Spinal cord (tissue), 10 donors: ENCODE measurements around the gene TMEM63A. TPM values are rescaled to one million over a fixed set of nuclear protein-coding genes. Genes with fewer than 3 reads are reported as not detected.

Experiments
- DNase-seq, 6 donors: peaks; one replicate each; pipeline versions ENCODE4 v3.0.0 to v3.0.0-alpha.2; 2013 to 2015; ENCODE audit warnings: low spot score in 6 of 6, low read depth in 4 of 6
- H3K27ac ChIP-seq: one replicate; pipeline ENCODE4 v1.5.1; 2013; ENCODE audit warnings: low read depth, low read length, control low read depth
- H3K27me3 ChIP-seq: one replicate; pipeline ENCODE4 v1.6.1; 2013; ENCODE audit warnings: low read length; ENCODE audit not compliant: control insufficient read depth, insufficient read depth
- H3K36me3 ChIP-seq: one replicate; pipeline ENCODE4 v1.6.1; 2013; ENCODE audit warnings: low read length; ENCODE audit not compliant: control insufficient read depth, insufficient read depth
- H3K4me1 ChIP-seq: one replicate; pipeline ENCODE4 v1.6.1; 2013; ENCODE audit warnings: low read length; ENCODE audit not compliant: control insufficient read depth, insufficient read depth
- H3K4me3 ChIP-seq: one replicate; pipeline ENCODE4 v1.5.1; 2013; ENCODE audit warnings: low read depth, low read length, control low read depth
- H3K9me3 ChIP-seq: one replicate; pipeline ENCODE4 v1.6.1; 2013; ENCODE audit warnings: low read length; ENCODE audit not compliant: control insufficient read depth, insufficient read depth
- WGBS: methylation state at CpG from one replicate; pipeline ENCODE4 v1.1.5; 2013; ENCODE audit warnings: missing lambda C conversion rate; ENCODE audit not compliant: insufficient coverage; 5-methylcytosine and 5-hydroxymethylcytosine counted together
- polyA plus RNA-seq, 2 donors: library from polyadenylated mRNA; unstranded; fragments of 120-200 nt; gene quantifications; one replicate each; pipeline ENCODE4 v1.2.1, GENCODE V29; 2013; ENCODE audit not compliant: insufficient read length in 2 of 2
- total RNA-seq, 2 donors: library from RNA; depleted of rRNA in 1 of 2; stranded (reverse); fragments of 120-200 nt in 1 of 2; fragments of >200 nt in 1 of 2; gene quantifications; one replicate each; pipeline versions ENCODE4 v1.2.3 to v1.2.4, GENCODE V29; 2013 to 2014
- donor health status: healthy.

Gene TMEM63A
- total and polyA plus RNA-seq, 4 donors: 40.3 to 97.8 (median 73.3) TPM

DNA sequence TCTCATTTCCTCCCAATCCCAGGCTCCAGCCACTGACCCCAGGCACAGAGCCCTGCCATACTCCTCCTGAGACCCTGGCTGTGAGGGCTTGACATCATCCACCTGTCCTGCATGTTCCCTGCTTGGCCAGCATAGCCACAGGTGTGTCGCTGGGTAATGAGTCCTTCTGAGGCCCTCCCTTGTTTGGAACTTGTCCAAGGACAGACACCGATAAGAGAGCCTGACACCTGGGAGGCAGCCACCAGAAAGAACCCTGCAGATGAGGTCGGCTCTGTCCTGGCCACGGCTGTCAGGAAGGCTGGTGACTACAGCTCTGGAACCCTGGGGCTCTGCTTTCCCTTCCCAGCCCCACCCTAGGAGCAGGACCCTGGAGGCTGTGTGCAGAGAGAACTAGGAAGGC lies 34.6 kb downstream of the TMEM63A start:
- Histone ChIP-seq H3K9me3 (no peaks in the 10 kb centered on the region), H3K4me1 (peaks cover 48% of the 10 kb centered on the region), H3K36me3 (peaks cover 62% of the 10 kb centered on the region), H3K27me3 (no peaks in the 10 kb centered on the region), H3K4me3 (no peak overlapping the region), H3K27ac (no peak overlapping the region)
- WGBS: 75% methylated on average over 2 of the region's 4 CpGs
- DNase-seq: no peak

DNA sequence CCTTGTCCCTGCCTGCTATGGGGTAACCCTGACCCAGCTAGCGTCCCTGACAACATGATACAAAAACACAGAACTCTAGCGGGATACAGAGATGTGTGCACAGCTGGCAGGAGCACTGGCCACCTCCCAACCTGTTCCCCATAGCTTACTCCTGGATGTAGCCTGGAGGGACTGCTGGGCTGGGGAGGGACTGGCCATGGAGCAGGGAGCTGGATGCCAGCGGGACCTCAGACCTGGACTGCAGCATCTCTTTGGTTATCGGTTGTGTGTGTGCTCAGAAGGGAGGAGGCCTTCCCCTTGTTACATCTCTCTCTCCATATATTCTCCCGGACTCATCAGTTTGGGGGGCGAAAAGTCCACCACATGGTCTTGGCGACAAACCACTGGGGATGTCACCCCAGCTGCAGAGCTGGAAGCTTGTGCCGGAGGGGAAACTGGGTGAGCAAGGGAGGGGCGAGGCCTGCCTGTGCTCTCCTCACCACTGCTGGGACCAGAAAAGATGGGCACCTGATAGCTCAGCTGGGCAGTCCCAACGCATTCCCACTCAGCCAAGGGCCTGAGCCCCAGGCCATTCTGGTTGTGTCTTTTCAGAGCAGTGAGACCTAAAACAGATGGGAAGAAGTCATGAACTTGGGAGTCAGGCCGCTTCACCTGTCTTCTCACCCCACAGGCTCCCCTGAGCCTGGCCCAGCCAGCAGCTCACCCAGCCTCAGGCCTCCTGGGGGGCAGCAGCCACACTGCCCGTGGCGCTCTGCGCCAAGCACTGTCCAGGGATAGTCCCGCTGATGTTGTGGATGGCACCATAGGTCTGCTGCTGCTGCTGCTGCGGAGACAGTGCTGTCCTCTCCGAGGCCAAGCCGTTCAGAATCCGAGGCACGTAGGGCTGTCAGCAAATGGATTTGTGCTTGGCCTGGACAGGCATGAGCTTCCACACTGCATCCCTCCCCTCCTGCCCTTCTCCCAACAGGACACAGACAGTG lies 35.6 kb downstream of the TMEM63A start:
- Histone ChIP-seq H3K36me3 (peaks cover 65% of the 10 kb centered on the region), H3K4me1 (peaks cover 48% of the 10 kb centered on the region), H3K4me3 (no peak overlapping the region), H3K27me3 (no peaks in the 10 kb centered on the region), H3K27ac (no peak overlapping the region), H3K9me3 (no peaks in the 10 kb centered on the region)
- DNase-seq: no peak
- 92% methylated on average over 16 of the region's 20 CpGs for WGBS

DNA sequence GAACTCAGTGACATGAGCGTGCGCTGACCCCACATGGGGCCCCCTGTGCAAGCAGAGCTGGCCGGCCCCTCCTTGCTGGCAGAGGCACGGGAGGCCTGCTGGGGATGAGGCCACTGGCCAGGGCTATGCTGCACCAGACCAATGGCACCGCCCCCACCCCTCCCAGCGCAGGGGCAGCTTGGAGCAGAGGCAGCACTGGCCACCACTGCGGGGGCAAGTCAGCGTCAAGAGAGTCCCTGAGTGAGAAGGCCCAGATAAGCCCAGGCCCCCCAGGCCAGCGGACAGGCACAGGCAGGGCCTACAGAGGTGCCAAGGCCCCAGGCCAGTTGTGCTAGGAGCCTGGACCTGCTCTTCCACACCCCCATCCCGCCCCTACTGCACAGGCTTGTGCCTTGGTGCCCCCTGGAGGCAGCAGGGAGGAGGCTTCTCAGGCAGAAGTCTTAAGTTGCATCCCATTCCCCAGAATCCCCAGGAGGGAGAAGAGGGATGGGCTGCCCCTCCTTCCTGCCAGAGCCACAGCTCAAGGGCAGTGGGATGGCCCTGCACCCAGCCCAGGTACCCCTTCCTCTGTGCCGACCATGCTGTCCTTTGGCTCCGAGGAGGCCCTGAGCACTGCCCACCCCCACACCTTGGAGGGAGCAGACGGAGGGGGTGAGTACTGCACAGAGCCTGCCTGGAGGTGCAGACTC lies 36.5 kb downstream of the TMEM63A start:
- no peak overlapping the region for H3K27ac ChIP-seq
- no peaks in the 10 kb centered on the region for H3K27me3 ChIP-seq
- peaks cover 42% of the 10 kb centered on the region for H3K4me1 ChIP-seq
- DNase-seq: peak in 3 of 6 donors; percentile 31 to 79 (median 60)
- peaks cover 65% of the 10 kb centered on the region for H3K36me3 ChIP-seq
- no peaks in the 10 kb centered on the region for H3K9me3 ChIP-seq
- 41% methylated on average over 11 of the region's 13 CpGs for WGBS
- no peak overlapping the region for H3K4me3 ChIP-seq

DNA sequence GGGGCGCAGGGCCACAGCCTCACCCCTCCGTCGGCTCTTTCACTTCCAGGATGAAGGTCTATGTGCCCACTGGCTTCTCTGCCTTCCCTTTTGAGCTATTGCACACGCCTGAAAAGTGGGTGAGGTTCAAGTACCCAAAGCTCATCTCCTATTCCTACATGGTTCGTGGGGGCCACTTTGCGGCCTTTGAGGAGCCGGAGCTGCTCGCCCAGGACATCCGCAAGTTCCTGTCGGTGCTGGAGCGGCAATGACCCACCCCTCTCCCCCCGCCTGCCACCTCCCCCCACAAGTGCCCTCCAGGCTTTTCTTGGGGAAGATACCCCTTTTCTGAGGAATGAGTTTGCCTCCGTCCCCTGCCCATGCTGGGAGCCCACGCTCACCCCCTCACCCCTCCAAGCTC lies 37.1 kb downstream of the TMEM63A start:
- H3K27ac ChIP-seq: no peak overlapping the region
- DNase-seq: no peak
- no peaks in the 10 kb centered on the region for H3K9me3 ChIP-seq
- H3K27me3 ChIP-seq: no peaks in the 10 kb centered on the region
- H3K4me3 ChIP-seq: no peak overlapping the region
- peaks cover 42% of the 10 kb centered on the region for H3K4me1 ChIP-seq
- 80% methylated on average over 10 of the region's 14 CpGs for WGBS
- peaks cover 67% of the 10 kb centered on the region for H3K36me3 ChIP-seq

- Histone ChIP-seq H3K9me3 (no peaks in the 10 kb centered on the region), H3K36me3 (peaks cover 70% of the 10 kb centered on the region), H3K4me1 (peaks cover 35% of the 10 kb centered on the region), H3K27me3 (no peaks in the 10 kb centered on the region), H3K27ac (no peak overlapping the region), H3K4me3 (no peak overlapping the region)
- 94% methylated on average over 17 of the region's 18 CpGs for WGBS
- no peak for DNase-seq
These were observed 37.7 kb downstream of the TMEM63A start for GRCh38 chr1:225844236-225845061.

- no peak overlapping the region for H3K27ac ChIP-seq
- H3K27me3 ChIP-seq: no peaks in the 10 kb centered on the region
- peaks cover 70% of the 10 kb centered on the region for H3K36me3 ChIP-seq
- DNase-seq: no peak
- H3K9me3 ChIP-seq: no peaks in the 10 kb centered on the region
- peaks cover 29% of the 10 kb centered on the region for H3K4me1 ChIP-seq
- H3K4me3 ChIP-seq: no peak overlapping the region
- whole genome bisulfite sequencing: 84% methylated on average over 4 of the region's 6 CpGs
These were observed 38.8 kb downstream of the TMEM63A start for GRCh38 chr1:225843426-225843795.

- H3K36me3 ChIP-seq: peaks cover 70% of the 10 kb centered on the region
These were observed 39.3 kb downstream of the TMEM63A start for GRCh38 chr1:225842788-225843425.

DNA sequence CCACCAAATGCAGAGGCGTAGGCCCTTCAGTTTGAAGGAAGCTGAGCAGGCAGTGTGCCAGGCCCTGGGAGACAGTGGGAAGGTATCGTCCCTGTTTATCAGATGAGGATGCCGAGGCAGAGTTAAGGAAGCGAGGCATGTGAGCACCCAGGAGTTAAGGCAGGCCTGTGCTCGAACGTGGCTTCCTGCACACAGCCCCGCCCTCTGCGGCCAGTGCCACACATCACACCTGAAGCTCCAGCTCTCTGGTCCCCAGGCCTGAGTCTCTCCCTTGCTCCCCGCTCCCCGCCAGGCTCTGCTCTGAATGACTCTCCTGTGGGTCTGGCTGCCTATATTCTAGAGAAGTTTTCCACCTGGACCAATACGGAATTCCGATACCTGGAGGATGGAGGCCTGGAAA lies 40.1 kb downstream of the TMEM63A start:
- H3K9me3 ChIP-seq: no peaks in the 10 kb centered on the region
- no peaks in the 10 kb centered on the region for H3K27me3 ChIP-seq
- H3K36me3 ChIP-seq: peaks cover 65% of the 10 kb centered on the region
- no peak for DNase-seq
- H3K4me1 ChIP-seq: peaks cover 17% of the 10 kb centered on the region
- H3K4me3 ChIP-seq: no peak overlapping the region
- H3K27ac ChIP-seq: no peak overlapping the region
- 86% methylated on average over 10 of the region's 12 CpGs for WGBS

More at GRCh38 chr1:225842788-225843425, 39.3 kb downstream of the TMEM63A start:
- H3K27me3 ChIP-seq: no peaks in the 10 kb centered on the region
- no peak overlapping the region for H3K27ac ChIP-seq
- no peak for DNase-seq
- H3K4me3 ChIP-seq: no peak overlapping the region
- 95% methylated on average over 6 of the region's 6 CpGs for WGBS
- peaks cover 25% of the 10 kb centered on the region for H3K4me1 ChIP-seq
- no peaks in the 10 kb centered on the region for H3K9me3 ChIP-seq

DNA sequence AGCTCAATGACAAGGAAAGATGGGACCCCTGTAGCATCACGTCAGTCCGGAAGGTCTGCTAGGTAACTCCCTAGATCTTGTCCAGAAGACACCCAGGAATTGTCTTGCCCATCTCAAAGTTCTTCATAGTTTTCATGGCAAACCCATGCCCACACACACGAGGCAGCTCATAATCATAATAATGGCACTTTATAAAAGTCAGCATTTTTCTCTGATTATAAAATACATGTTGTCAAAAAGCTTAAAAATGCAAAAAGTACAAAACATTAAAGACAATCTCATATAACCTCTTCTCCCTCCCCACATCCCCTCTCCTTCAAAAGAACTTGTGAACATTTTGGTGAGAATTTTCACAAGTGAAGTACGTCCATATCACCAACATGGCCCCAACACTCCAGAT lies 41.5 kb downstream of the TMEM63A start:
- Histone ChIP-seq H3K4me3 (no peak overlapping the region), H3K36me3 (peaks cover 53% of the 10 kb centered on the region), H3K27ac (no peak overlapping the region), H3K4me1 (peaks cover 6% of the 10 kb centered on the region), H3K27me3 (no peaks in the 10 kb centered on the region), H3K9me3 (no peaks in the 10 kb centered on the region)
- no peak for DNase-seq
- WGBS: 90% methylated on average over 2 of the region's 4 CpGs
